Esophagus muscularis mucosa (tissue), 4 donors: Measurements from ENCODE around the gene JPH3. TPM values are rescaled to one million over a fixed set of nuclear protein-coding genes. Genes with fewer than 3 reads are reported as not detected.

Experiments
- DNase-seq: peaks from one replicate; pipeline ENCODE4 v3.0.0-alpha.2; 2017; ENCODE audit errors: extremely low spot score
- H3K27ac ChIP-seq, 4 donors: fragments of 200-600 bp; sonication (generic); replicated peaks in 1 of 4; 1 replicate in 3 of 4; 2 replicates in 1 of 4; pipeline ENCODE4 v1.5.1; 2016 to 2019; ENCODE audit warnings: mild to moderate bottlenecking in 1 of 4
- H3K27me3 ChIP-seq, 4 donors: fragments of 200-600 bp; sonication (generic); one replicate each; pipeline versions ENCODE4 v1.5.1 to v1.6.0; 2016 to 2019
- H3K36me3 ChIP-seq, 4 donors: fragments of 200-600 bp; sonication (generic); one replicate each; pipeline ENCODE4 v1.5.1; 2016 to 2019
- H3K4me1 ChIP-seq, 4 donors: fragments of 200-600 bp; sonication (generic); one replicate each; pipeline ENCODE4 v1.5.1; 2016 to 2019
- H3K4me3 ChIP-seq, 4 donors: fragments of 200-600 bp; sonication (generic); 1 replicate in 2 of 4; 2 replicates in 2 of 4; pipeline ENCODE4 v1.5.1; 2016 to 2019; ENCODE audit warnings: mild to moderate bottlenecking in 4 of 4, moderate library complexity in 1 of 4
- H3K9me3 ChIP-seq, 4 donors: fragments of 200-600 bp; sonication (generic); 1 replicate in 3 of 4; 2 replicates in 1 of 4; pipeline ENCODE4 v1.5.1; 2016 to 2019
- EP300 ChIP-seq: sonication (generic); formaldehyde crosslinking; IDR thresholded peaks from one replicate; pipeline ENCODE4 v1.6.1; 2017; ENCODE audit warnings: antibody characterized with exemption
- POLR2A ChIP-seq: fragments of 450-650 bp; IDR thresholded peaks from one replicate; pipeline ENCODE4 v1.6.1; 2017; ENCODE audit warnings: antibody characterized with exemption, moderate library complexity, mild to moderate bottlenecking, low read depth
- POLR2AphosphoS5 ChIP-seq, 2 donors: sonication (generic); formaldehyde crosslinking; IDR thresholded peaks; one replicate each; pipeline ENCODE4 v1.6.1; 2017; ENCODE audit warnings: antibody characterized with exemption in 2 of 2
- WGBS: methylation state at CpG from one replicate; pipeline ENCODE4 v1.1.5; 2018; 5-methylcytosine and 5-hydroxymethylcytosine counted together
- intact Hi-C: fragments of 100-400 bp; cut with DNase I; formaldehyde crosslinking; loops from one replicate; pipeline ENCODE4 v1.15.1; 2023
- total RNA-seq, 4 donors: library from RNA; depleted of rRNA; stranded (reverse); fragments of >200 nt; gene quantifications; one replicate each; pipeline versions ENCODE4 v1.1.0 to v1.2.1, GENCODE V29; 2016
- TF ChIP-seq, protein P1 (sequence below), 3 experiments: fragments of 200-600 bp in 2 of 3; fragments of 450-650 bp in 1 of 3; sonication (generic) in 2 of 3; IDR thresholded peaks; one replicate each; pipeline ENCODE4 v1.5.1; 2017 to 2019; ENCODE audit warnings: antibody characterized with exemption in 3 of 3, mild to moderate bottlenecking in 2 of 3, moderate library complexity in 1 of 3

JPH3 gene
- total RNA-seq, 4 donors from 2014 or later = 0.42 to 2.2 (median 0.54) TPM

DNA sequence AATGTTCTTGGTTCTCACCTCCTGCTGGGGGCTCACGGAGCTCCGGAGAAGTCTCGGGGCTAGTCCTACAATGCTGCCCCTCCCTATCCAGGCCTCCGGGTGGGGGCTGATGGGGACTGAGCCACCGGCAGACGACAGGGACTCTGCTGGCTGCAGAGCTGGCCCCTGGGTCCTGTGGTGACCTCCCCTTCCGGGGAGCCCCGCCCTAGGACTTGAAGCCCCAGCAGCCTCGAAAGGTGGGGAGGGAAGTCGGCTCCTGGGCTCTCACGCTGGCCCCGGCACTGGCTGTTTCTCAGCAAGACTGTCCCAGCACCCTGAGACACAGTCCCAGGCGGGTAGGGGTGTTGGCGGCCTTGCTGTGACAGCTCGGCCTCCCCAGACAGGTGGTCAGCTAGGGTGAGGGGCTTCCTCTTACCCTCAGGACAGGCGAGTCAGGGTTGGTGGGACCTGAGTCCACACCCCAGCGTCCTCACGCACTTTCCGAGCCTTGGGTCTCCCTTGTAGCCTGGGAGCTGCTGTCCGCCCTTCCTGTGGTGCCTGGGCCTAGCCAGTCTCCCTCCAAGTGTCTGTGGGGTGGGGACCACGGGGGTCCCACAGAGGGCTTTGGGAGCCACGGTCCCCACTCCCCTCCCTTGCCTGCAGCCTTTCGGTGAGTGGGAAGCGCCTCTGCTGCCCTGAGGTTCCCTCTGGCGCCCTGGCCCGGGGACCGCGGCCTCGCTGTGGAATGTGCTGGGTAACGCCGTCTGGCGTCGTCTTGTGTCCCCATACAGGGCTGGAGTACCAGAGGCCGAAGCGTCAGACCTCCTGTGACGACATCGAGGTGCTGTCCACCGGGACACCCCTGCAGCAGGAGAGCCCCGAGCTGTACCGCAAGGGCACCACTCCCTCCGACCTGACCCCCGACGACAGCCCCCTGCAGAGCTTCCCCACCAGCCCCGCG is 86.8 kb downstream of the JPH3 start:
- no peak overlapping the region for H3K4me3 ChIP-seq
- H3K27ac ChIP-seq = no peak overlapping the region
- intact Hi-C loops = no loop called here
- H3K36me3 ChIP-seq = peaks cover 0 to under 1% (median 0%) of the 10 kb centered on the region in 4 donors
- no peak for TF ChIP-seq EP300
- TF ChIP-seq POLR2A = no peak
- TF ChIP-seq, protein P1, sequence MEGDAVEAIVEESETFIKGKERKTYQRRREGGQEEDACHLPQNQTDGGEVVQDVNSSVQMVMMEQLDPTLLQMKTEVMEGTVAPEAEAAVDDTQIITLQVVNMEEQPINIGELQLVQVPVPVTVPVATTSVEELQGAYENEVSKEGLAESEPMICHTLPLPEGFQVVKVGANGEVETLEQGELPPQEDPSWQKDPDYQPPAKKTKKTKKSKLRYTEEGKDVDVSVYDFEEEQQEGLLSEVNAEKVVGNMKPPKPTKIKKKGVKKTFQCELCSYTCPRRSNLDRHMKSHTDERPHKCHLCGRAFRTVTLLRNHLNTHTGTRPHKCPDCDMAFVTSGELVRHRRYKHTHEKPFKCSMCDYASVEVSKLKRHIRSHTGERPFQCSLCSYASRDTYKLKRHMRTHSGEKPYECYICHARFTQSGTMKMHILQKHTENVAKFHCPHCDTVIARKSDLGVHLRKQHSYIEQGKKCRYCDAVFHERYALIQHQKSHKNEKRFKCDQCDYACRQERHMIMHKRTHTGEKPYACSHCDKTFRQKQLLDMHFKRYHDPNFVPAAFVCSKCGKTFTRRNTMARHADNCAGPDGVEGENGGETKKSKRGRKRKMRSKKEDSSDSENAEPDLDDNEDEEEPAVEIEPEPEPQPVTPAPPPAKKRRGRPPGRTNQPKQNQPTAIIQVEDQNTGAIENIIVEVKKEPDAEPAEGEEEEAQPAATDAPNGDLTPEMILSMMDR (IDR thresholded peaks at IDR 0.05) = no peak
- TF ChIP-seq POLR2AphosphoS5 (IDR thresholded peaks at IDR 0.05) = no peak
- DNase-seq = no peak
- H3K4me1 ChIP-seq = peaks cover 0 to 8% (median 3%) of the 10 kb centered on the region in 4 donors
- no peaks in the 10 kb centered on the region for H3K9me3 ChIP-seq
- 95% methylated on average over 17 of the region's 45 CpGs for WGBS
- H3K27me3 ChIP-seq = peaks cover 0 to 80% (median 5%) of the 10 kb centered on the region in 4 donors

- Histone ChIP-seq H3K27me3 (peaks cover 0 to 72% (median 5%) of the 10 kb centered on the region in 4 donors), H3K9me3 (no peaks in the 10 kb centered on the region), H3K36me3 (peaks cover 0 to 3% (median 0%) of the 10 kb centered on the region in 4 donors), H3K27ac (no peak overlapping the region), H3K4me1 (peaks cover 0 to 8% (median 3%) of the 10 kb centered on the region in 4 donors), H3K4me3 (no peak overlapping the region)
- intact Hi-C loops = no loop called here
- 88% methylated on average over 35 of the region's 46 CpGs for whole genome bisulfite sequencing
- no peak for TF ChIP-seq POLR2A
- TF ChIP-seq, protein P1 (IDR thresholded peaks at IDR 0.05) = no peak
- no peak for TF ChIP-seq POLR2AphosphoS5 (IDR thresholded peaks at IDR 0.05)
- no peak for TF ChIP-seq EP300
- DNase-seq = no peak
Measured at GRCh38 chr16:87689956-87690465, 87.7 kb downstream of the JPH3 start.

DNA sequence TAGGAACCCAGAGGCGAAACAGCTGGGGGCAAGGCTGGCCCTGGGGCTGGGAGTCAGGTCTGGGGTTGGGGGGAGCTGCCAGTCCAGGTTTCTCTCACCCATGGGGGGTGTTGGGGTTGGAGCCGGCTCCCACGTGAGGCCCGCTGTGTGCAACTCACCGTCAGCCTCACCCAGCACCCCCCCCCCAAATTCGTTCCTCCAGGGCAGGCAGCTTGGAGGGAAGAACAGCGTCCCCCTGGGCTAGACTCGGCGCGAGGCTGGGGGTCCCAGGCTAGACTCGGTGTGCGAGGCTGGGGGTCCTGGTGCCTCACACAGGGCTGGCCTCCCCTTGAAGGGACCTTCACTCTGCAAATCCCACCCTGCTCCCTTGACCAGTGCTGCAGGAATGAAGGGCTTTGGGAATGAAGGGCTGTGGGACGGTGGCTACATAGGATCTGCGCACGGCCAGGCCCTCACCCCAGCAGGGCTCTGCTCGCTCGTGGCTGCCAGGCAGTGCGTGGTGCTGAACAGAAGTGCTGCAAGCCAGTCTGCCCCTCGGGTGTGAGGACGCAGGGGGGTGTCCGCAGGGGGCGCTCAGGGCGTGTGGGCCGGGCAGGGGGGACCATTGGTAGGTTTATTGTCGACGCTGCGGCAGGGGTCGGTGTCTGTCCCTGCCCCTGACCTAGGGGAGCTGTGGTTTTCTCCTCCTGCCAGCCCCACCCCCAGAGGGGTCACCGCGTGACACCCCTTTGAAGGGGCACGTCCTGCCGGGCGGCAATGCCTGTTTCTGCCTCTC is 88.8 kb downstream of the JPH3 start:
- 54% methylated on average over 7 of the region's 33 CpGs for WGBS
- intact Hi-C loops = no loop called here
- H3K27me3 ChIP-seq = peaks cover 0 to 61% (median 5%) of the 10 kb centered on the region in 4 donors
- no peak overlapping the region for H3K27ac ChIP-seq
- no peak overlapping the region for H3K4me3 ChIP-seq
- TF ChIP-seq POLR2AphosphoS5 (IDR thresholded peaks at IDR 0.05) (no peak), POLR2A (no peak), EP300 (no peak)
- TF ChIP-seq, protein P1 (IDR thresholded peaks at IDR 0.05) = no peak
- DNase-seq = no peak
- H3K36me3 ChIP-seq = peaks cover 0 to 13% (median 7%) of the 10 kb centered on the region in 4 donors
- H3K4me1 ChIP-seq = peaks cover 0 to 8% (median 3%) of the 10 kb centered on the region in 4 donors
- H3K9me3 ChIP-seq = no peaks in the 10 kb centered on the region

DNA sequence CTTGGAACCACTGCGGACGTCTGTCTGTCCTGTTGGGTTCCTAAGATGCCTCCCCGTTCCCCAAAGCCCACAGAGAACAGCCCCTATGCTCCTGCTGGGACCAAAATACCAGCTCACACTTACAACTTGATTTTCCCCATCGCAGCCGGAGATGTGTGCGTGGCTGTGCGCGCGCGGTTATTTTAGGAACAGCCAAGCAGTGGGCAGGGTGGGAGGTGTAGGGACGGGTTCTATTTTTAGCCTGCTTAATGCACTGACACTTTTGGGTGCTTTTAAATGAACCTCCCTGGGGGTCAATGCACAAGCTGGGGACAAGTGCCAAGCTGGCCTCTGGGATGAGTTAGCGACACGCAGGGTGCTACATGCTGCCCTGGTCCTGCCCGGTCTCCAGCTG is 89.4 kb downstream of the JPH3 start:
- no peak overlapping the region for H3K4me3 ChIP-seq
- intact Hi-C loops = no loop called here
- WGBS = 35% methylated on average over 11 of the region's 14 CpGs

More for the DNA sequence above, 89.4 kb downstream of the JPH3 start:
- Histone ChIP-seq H3K36me3 (peaks cover 0 to 16% (median 10%) of the 10 kb centered on the region in 4 donors), H3K27ac (no peak overlapping the region), H3K27me3 (peaks cover 0 to 55% (median 5%) of the 10 kb centered on the region in 4 donors), H3K9me3 (no peaks in the 10 kb centered on the region), H3K4me1 (peaks cover 0 to 8% (median 3%) of the 10 kb centered on the region in 4 donors)
- TF ChIP-seq POLR2A (no peak), POLR2AphosphoS5 (IDR thresholded peaks at IDR 0.05) (no peak), EP300 (no peak)
- TF ChIP-seq, protein P1 (IDR thresholded peaks at IDR 0.05) = no peak
- no peak for DNase-seq
